Transverse colon (tissue), 4 donors: ENCODE results near the gene RRP1. TPM values are rescaled to one million over a fixed set of nuclear protein-coding genes. Genes with fewer than 3 reads are reported as not detected.

Experiments
- DNase-seq: peaks from one replicate; pipeline ENCODE4 v3.0.0-alpha.2; 2019
- H3K27ac ChIP-seq, 4 donors: fragments of 200-600 bp; sonication (generic); 2 replicates each; pipeline ENCODE4 v1.5.1; 2016 to 2018; ENCODE audit warnings: inconsistent platforms in 4 of 4
- H3K27me3 ChIP-seq: fragments of 200-600 bp; sonication (generic); 2 replicates; pipeline ENCODE4 v1.5.1; 2017; ENCODE audit warnings: inconsistent platforms
- H3K36me3 ChIP-seq, 4 donors: fragments of 200-600 bp; sonication (generic); 2 replicates each; pipeline ENCODE4 v1.5.1; 2017 to 2019; ENCODE audit warnings: inconsistent platforms in 4 of 4
- H3K4me1 ChIP-seq, 4 donors: fragments of 200-600 bp; sonication (generic); 2 replicates each; pipeline ENCODE4 v1.5.1; 2017 to 2020; ENCODE audit warnings: inconsistent platforms in 4 of 4
- H3K4me3 ChIP-seq, 4 donors: fragments of 200-600 bp; sonication (generic); 1 replicate in 1 of 4; 2 replicates in 3 of 4; pipeline versions ENCODE4 v1.5.1 to v1.6.1; 2017 to 2019; ENCODE audit warnings: inconsistent platforms in 4 of 4
- H3K9me3 ChIP-seq, 2 donors: fragments of 200-600 bp; sonication (generic); 2 replicates each; pipeline ENCODE4 v1.5.1; 2017 to 2019; ENCODE audit warnings: inconsistent platforms in 2 of 2
- EP300 ChIP-seq: sonication (generic); formaldehyde crosslinking; IDR thresholded peaks from one replicate; pipeline ENCODE4 v1.6.1; 2017; ENCODE audit warnings: antibody characterized with exemption, low read depth
- POLR2A ChIP-seq: fragments of 450-650 bp; IDR thresholded peaks from one replicate; pipeline ENCODE4 v1.6.1; 2016; ENCODE audit warnings: antibody characterized with exemption, mild to moderate bottlenecking, moderate library complexity
- POLR2AphosphoS5 ChIP-seq, 3 donors: sonication (generic); formaldehyde crosslinking; IDR thresholded peaks; one replicate each; pipeline ENCODE4 v1.6.1; 2016; ENCODE audit warnings: antibody characterized with exemption in 3 of 3
- WGBS, 2 donors: methylation state at CpG; one replicate each; pipeline ENCODE4 v1.1.5; 2018; ENCODE audit warnings: low coverage in 1 of 2; 5-methylcytosine and 5-hydroxymethylcytosine counted together
- in situ Hi-C, 4 donors: fragments of 200-750 bp; cut with MboI; loops; one replicate each; pipeline versions ENCODE4 v1.15.0 to v1.15.1; 2017; ENCODE audit warnings: low sequenced_read_pairs in 3 of 4, low pct_ligation_motif_present in 1 of 4, low pct_unique_long_range_greater_than_20kb in 1 of 4
- intact Hi-C: fragments of 100-400 bp; cut with DNase I; formaldehyde crosslinking; loops from one replicate; pipeline ENCODE4 v1.15.1; 2023; ENCODE audit warnings: low total_unique reads
- total RNA-seq, 4 donors: library from RNA; depleted of rRNA; stranded (reverse); fragments of >200 nt; gene quantifications; one replicate each; pipeline ENCODE4 v1.1.0, GENCODE V29; 2016
- TF ChIP-seq, protein P1 (sequence below), 5 experiments: fragments of 200-600 bp in 3 of 5; fragments of 450-650 bp in 2 of 5; sonication (generic) in 3 of 5; IDR thresholded peaks; 1 replicate in 2 of 5; 2 replicates in 3 of 5; pipeline ENCODE4 v1.5.1; 2016 to 2017; ENCODE audit warnings: antibody characterized with exemption in 5 of 5, inconsistent platforms in 3 of 5, mild to moderate bottlenecking in 2 of 5, moderate library complexity in 1 of 5

The RRP1 gene
- total RNA-seq, 4 donors from 2014 or later: 5.2 to 26.1 (median 11.1) TPM

DNA sequence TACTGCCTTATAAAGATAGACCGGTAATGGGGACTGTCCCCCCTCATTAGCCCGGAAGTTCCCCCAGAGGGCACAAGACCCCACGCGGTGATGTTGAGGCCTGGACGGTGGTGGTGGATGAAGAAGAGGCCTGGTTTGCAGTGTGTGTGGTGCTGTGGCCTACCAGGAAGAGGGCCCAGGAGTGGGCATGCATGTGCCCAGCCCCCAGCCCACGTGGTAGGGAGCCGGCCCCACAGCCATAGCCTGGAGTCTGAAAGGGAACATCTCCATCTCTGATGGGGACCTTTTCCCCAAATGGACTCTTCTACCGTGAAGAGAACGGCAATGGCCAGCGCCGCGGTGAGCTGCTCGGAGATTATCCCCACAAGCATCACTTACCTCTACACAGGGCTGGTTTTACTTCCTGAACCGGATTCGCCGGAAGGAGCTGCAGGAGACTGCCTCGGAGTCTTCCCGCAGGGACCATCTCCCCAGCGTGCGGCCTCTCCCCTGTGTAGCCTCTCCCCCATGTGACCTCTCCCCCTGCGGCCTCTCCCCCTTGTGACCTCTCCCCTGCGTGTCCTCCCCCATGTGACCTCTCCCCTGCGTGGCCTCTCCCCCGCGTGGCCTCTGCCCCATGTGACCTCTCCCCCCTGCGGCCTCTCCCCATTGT, 20.6 kb downstream of the RRP1 start:
- intact Hi-C loops (no loop called here), in situ Hi-C loops (loop anchor here in 2 of 4 donors (25.0 kb wide), 2 partner anchors 127 to 177 kb away; no protein-coding TSS in a partner anchor)
- no peak for TF ChIP-seq EP300
- TF ChIP-seq POLR2A: no peak
- TF ChIP-seq POLR2AphosphoS5 (IDR thresholded peaks at IDR 0.05): no peak
- TF ChIP-seq, protein P1, sequence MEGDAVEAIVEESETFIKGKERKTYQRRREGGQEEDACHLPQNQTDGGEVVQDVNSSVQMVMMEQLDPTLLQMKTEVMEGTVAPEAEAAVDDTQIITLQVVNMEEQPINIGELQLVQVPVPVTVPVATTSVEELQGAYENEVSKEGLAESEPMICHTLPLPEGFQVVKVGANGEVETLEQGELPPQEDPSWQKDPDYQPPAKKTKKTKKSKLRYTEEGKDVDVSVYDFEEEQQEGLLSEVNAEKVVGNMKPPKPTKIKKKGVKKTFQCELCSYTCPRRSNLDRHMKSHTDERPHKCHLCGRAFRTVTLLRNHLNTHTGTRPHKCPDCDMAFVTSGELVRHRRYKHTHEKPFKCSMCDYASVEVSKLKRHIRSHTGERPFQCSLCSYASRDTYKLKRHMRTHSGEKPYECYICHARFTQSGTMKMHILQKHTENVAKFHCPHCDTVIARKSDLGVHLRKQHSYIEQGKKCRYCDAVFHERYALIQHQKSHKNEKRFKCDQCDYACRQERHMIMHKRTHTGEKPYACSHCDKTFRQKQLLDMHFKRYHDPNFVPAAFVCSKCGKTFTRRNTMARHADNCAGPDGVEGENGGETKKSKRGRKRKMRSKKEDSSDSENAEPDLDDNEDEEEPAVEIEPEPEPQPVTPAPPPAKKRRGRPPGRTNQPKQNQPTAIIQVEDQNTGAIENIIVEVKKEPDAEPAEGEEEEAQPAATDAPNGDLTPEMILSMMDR (IDR thresholded peaks at IDR 0.05): no peak
- Histone ChIP-seq H3K9me3 (no peaks in the 10 kb centered on the region), H3K4me1 (peaks cover 7 to 32% (median 27%) of the 10 kb centered on the region in 4 donors), H3K27ac (no peak overlapping the region), H3K27me3 (no peaks in the 10 kb centered on the region), H3K36me3 (no peaks in the 10 kb centered on the region), H3K4me3 (no peak overlapping the region)
- no peak for DNase-seq
- 71% methylated on average over 22 of the region's 26 CpGs; no CpG with 5 or more reads in 1 of the 2 donors for WGBS, 2 donors

- intact Hi-C loops (no loop called here), in situ Hi-C loops (loop anchor here in 2 of 4 donors (25.0 kb wide), 2 partner anchors 127 to 177 kb away; no protein-coding TSS in a partner anchor)
- peak overlapping the region in 1 of 4 donors; percentile 54 for H3K27ac ChIP-seq
- no peak for TF ChIP-seq POLR2AphosphoS5 (IDR thresholded peaks at IDR 0.05)
- TF ChIP-seq, protein P1 (IDR thresholded peaks at IDR 0.05): peak; percentile 93 to 98 (median 96)
- WGBS, 2 donors: 7 to 14% methylated on average over 8 to 13 of the region's 23 CpGs
- H3K9me3 ChIP-seq: no peaks in the 10 kb centered on the region
- H3K27me3 ChIP-seq: no peaks in the 10 kb centered on the region
- peaks cover 7 to 36% (median 27%) of the 10 kb centered on the region in 4 donors for H3K4me1 ChIP-seq
- H3K36me3 ChIP-seq: no peaks in the 10 kb centered on the region
- peak; percentile 93 for DNase-seq
- H3K4me3 ChIP-seq: peak overlapping the region in 1 of 4 donors; percentile 9
These were observed 21.3 kb downstream of the RRP1 start for GRCh38 chr21:43810505-43811261.

GRCh38 chr21:43811262-43812105, 22.1 kb downstream of the RRP1 start:
- intact Hi-C loops (no loop called here), in situ Hi-C loops (loop anchor here in 2 of 4 donors (25.0 kb wide), 2 partner anchors 126 to 176 kb away; no protein-coding TSS in a partner anchor)

More at GRCh38 chr21:43811262-43812105, 22.1 kb downstream of the RRP1 start:
- Histone ChIP-seq H3K27ac (peak overlapping the region in 1 of 4 donors; percentile 54), H3K27me3 (no peaks in the 10 kb centered on the region), H3K4me3 (peak overlapping the region in 2 of 4 donors; percentile 9 to 24), H3K4me1 (peaks cover 7 to 37% (median 27%) of the 10 kb centered on the region in 4 donors), H3K36me3 (no peaks in the 10 kb centered on the region), H3K9me3 (no peaks in the 10 kb centered on the region)
- WGBS, 2 donors: 65% methylated on average over 21 of the region's 24 CpGs; no CpG with 5 or more reads in 1 of the 2 donors
- no peak for TF ChIP-seq EP300
- TF ChIP-seq POLR2AphosphoS5 (IDR thresholded peaks at IDR 0.05): no peak
- TF ChIP-seq POLR2A: no peak
- TF ChIP-seq, protein P1 (IDR thresholded peaks at IDR 0.05): no peak
- no peak for DNase-seq
